Suprapubic skin (tissue), 3 donors: ENCODE data around the gene SLC8A1.

Source experiments
- POLR2AphosphoS5 ChIP-seq, 3 donors: sonication (generic); formaldehyde crosslinking; IDR thresholded peaks; one replicate each; pipeline ENCODE4 v1.6.1; 2017; ENCODE audit warnings: antibody characterized with exemption in 3 of 3
- TF ChIP-seq, protein P1 (sequence below), 2 donors: fragments of 200-600 bp in 1 of 2; fragments of 450-650 bp in 1 of 2; sonication (generic) in 1 of 2; IDR thresholded peaks; one replicate each; pipeline ENCODE4 v1.5.1; 2016 to 2019; ENCODE audit warnings: antibody characterized with exemption in 2 of 2, mild to moderate bottlenecking in 1 of 2, moderate library complexity in 1 of 2

DNA sequence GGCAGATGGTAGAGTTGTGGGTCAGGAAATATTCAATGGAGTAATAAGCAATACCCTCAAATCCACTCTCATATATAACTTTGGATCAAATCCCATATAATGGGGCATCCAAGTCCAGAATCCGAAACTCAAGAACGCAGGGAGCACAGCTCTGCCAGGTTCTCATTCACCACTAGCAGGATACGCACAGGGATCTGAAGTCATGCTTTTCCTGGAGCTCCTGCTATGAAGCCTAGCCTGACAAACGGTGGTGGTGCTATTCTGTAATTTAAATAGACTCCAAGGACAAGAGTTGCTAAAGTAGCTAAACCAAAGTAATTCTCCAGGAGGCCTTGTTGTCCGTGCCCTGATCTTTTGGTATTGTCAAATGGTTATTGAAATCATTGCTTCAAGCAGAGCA is 264.8 kb downstream of the SLC8A1 start:
- TF ChIP-seq, protein P1, sequence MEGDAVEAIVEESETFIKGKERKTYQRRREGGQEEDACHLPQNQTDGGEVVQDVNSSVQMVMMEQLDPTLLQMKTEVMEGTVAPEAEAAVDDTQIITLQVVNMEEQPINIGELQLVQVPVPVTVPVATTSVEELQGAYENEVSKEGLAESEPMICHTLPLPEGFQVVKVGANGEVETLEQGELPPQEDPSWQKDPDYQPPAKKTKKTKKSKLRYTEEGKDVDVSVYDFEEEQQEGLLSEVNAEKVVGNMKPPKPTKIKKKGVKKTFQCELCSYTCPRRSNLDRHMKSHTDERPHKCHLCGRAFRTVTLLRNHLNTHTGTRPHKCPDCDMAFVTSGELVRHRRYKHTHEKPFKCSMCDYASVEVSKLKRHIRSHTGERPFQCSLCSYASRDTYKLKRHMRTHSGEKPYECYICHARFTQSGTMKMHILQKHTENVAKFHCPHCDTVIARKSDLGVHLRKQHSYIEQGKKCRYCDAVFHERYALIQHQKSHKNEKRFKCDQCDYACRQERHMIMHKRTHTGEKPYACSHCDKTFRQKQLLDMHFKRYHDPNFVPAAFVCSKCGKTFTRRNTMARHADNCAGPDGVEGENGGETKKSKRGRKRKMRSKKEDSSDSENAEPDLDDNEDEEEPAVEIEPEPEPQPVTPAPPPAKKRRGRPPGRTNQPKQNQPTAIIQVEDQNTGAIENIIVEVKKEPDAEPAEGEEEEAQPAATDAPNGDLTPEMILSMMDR (IDR thresholded peaks at IDR 0.05), result no peak
- no peak for TF ChIP-seq POLR2AphosphoS5 (IDR thresholded peaks at IDR 0.05)
